HepG2 (cell line): ENCODE data around the gene SPIN1. TPM values are rescaled to one million over a fixed set of nuclear protein-coding genes. Genes with fewer than 3 reads are reported as not detected.

Experiments used
- AGO1 ChIP-seq: fragments of 200-400 bp; formaldehyde crosslinking; IDR thresholded peaks from 2 replicates; pipeline ENCODE4 v1.6.1; 2017; ENCODE audit warnings: mild to moderate bottlenecking, low read depth, low read length, moderate library complexity; ENCODE audit not compliant: poor library complexity, severe bottlenecking
- DMAP1 ChIP-seq: IDR thresholded peaks from 2 replicates; pipeline ENCODE4 v1.6.1; 2016
- GATAD2A ChIP-seq: IDR thresholded peaks from 2 replicates; pipeline ENCODE4 v1.6.1; 2016
- HMG20A ChIP-seq: IDR thresholded peaks from 2 replicates; pipeline ENCODE4 v1.6.1; 2016; ENCODE audit warnings: borderline replicate concordance
- HNRNPLL ChIP-seq: fragments of 200-400 bp; formaldehyde crosslinking; IDR thresholded peaks from 2 replicates; pipeline ENCODE4 v1.6.1; 2017; ENCODE audit warnings: mild to moderate bottlenecking, low read depth, low read length; ENCODE audit not compliant: poor library complexity, severe bottlenecking
- KMT2A ChIP-seq: sonication (generic); formaldehyde crosslinking; IDR thresholded peaks from 2 replicates; pipeline ENCODE4 v1.4.0; 2020; ENCODE audit warnings: missing genetic modification reagents
- NPAS2 ChIP-seq: sonication (generic); formaldehyde crosslinking; IDR thresholded peaks from 2 replicates; pipeline ENCODE4 v1.8.0; 2022; ENCODE audit warnings: mild to moderate bottlenecking, missing genetic modification reagents, borderline replicate concordance
- POGZ ChIP-seq: sonication (generic); formaldehyde crosslinking; IDR thresholded peaks from 2 replicates; pipeline ENCODE4 v1.4.0; 2020; ENCODE audit warnings: mild to moderate bottlenecking, missing genetic modification reagents
- RAD21 ChIP-seq: fragments of 450-650 bp; formaldehyde crosslinking; IDR thresholded peaks from 2 replicates; pipeline ENCODE4 v1.5.0; 2020; ENCODE audit warnings: mild to moderate bottlenecking
- RORA ChIP-seq: sonication (generic); formaldehyde crosslinking; IDR thresholded peaks from 2 replicates; pipeline ENCODE4 v1.5.0; 2020; ENCODE audit warnings: mild to moderate bottlenecking, missing genetic modification reagents, moderate library complexity
- SKI ChIP-seq: fragments of 450-650 bp; IDR thresholded peaks from one replicate; pipeline ENCODE4 v1.6.1; 2018; ENCODE audit warnings: mild to moderate bottlenecking; ENCODE audit not compliant: partially characterized antibody
- SMYD3 ChIP-seq: sonication (generic); formaldehyde crosslinking; IDR thresholded peaks from 2 replicates; pipeline ENCODE4 v1.8.1; 2023; ENCODE audit warnings: mild to moderate bottlenecking, missing genetic modification reagents
- SOX6 ChIP-seq, 2 experiments: fragments of 450-650 bp in 1 of 2; sonication (generic) in 1 of 2; formaldehyde crosslinking in 1 of 2; IDR thresholded peaks; 2 replicates each; pipeline versions ENCODE4 v1.4.0 to v1.6.1; 2017 to 2020; ENCODE audit warnings: antibody characterized with exemption in 1 of 2, mild to moderate bottlenecking in 1 of 2, missing genetic modification reagents in 1 of 2
- TBX2 ChIP-seq: sonication (generic); formaldehyde crosslinking; IDR thresholded peaks from 2 replicates; pipeline ENCODE4 v1.5.0; 2020; ENCODE audit warnings: missing genetic modification reagents, mild to moderate bottlenecking, borderline replicate concordance
- ZBTB7A ChIP-seq: sonication (generic); formaldehyde crosslinking; IDR thresholded peaks from 2 replicates; pipeline ENCODE4 v1.8.0; 2022; ENCODE audit warnings: mild to moderate bottlenecking, missing genetic modification reagents
- ZNF232 ChIP-seq: sonication (generic); formaldehyde crosslinking; IDR thresholded peaks from 2 replicates; pipeline ENCODE4 v1.4.0; 2020; ENCODE audit warnings: missing genetic modification reagents, borderline replicate concordance
- ZNF431 ChIP-seq: sonication (generic); formaldehyde crosslinking; IDR thresholded peaks from 2 replicates; pipeline ENCODE4 v1.9.0; 2022; ENCODE audit warnings: missing genetic modification reagents, low read depth, mild to moderate bottlenecking, borderline replicate concordance
- ZNF547 ChIP-seq: sonication (generic); formaldehyde crosslinking; IDR thresholded peaks from 2 replicates; pipeline ENCODE4 v1.5.1; 2020; ENCODE audit warnings: mild to moderate bottlenecking, missing genetic modification reagents
- polyA plus RNA-seq, 8 experiments: library from polyadenylated mRNA; depleted of rRNA in 3 of 8; stranded (reverse) in 7 of 8; unstranded in 1 of 8; fragments of >200 nt; fragmentation: Illumina TruSeq in 4 of 8; extraction: Trizol in 4 of 8; gene quantifications; 2 replicates each; pipeline versions ENCODE4 v1.2.1 to v1.2.3, GENCODE V29; 2011 to 2016; ENCODE audit warnings: low read depth in 4 of 8, missing spikeins in 1 of 8, mixed read lengths in 1 of 8; ENCODE audit not compliant: insufficient read depth in 1 of 8
- total RNA-seq, 5 experiments: library from RNA; depleted of rRNA; stranded (reverse); fragments of >200 nt; fragmentation: Illumina TruSeq; extraction: Trizol; gene quantifications; 2 replicates each; pipeline ENCODE4 v1.2.3, GENCODE V29; 2016; ENCODE audit warnings: low read depth in 1 of 5
- TF ChIP-seq, protein P1 (sequence below), 2 experiments: sonication (generic) in 1 of 2; formaldehyde crosslinking in 1 of 2; IDR thresholded peaks; 2 replicates each; pipeline versions ENCODE4 v1.4.0 to v1.6.1; 2018 to 2020; ENCODE audit warnings: missing genetic modification reagents in 2 of 2, borderline replicate concordance in 1 of 2, low read depth in 1 of 2, mild to moderate bottlenecking in 1 of 2, missing biosample characterization in 1 of 2
- TF ChIP-seq, protein P2 (sequence below): sonication (generic); formaldehyde crosslinking; IDR thresholded peaks from 2 replicates; pipeline ENCODE4 v1.4.0; 2020; ENCODE audit warnings: mild to moderate bottlenecking, missing genetic modification reagents

SPIN1 gene
- total and polyA plus RNA-seq, 2 of the 13 experiments (the other 11 are each of a cell fraction or from before 2014, with no cell fraction given), result 20.0 to 24.3 TPM

DNA sequence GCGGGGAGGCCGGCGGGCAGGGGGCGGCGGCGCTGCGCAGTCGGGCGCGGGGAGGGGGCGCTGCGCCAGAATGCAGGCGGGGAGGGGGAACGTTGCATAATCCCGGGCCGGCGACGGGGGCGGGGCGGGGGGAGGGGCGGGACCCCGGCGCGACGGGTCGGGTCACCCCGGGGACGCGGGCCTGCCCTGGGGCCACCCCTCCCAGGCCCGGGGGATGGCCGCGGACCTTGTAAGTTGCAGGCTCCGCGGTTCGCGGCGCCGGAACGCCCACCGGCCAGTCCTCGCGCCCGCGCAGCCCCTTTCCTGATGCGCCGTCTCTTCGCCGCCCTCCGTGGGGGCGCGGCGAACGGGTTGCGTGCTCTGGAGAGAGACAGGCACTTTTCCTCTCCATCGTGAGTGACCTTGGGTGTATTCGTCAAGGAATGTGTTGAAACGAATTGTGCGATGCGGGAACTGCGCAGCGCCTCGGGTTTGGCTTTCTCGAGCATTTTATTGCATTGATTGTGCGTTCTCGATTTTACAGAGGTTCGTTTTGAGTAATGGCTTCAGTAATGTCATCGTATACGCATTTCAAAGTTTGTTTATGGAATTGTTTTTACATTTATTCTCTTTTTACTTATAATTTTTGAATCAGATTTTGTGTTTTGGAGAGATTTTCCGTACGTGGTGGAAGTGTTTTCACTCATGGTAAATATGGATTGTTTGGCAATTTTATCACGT lies 802 bp downstream of the SPIN1 start (continued):
- TF ChIP-seq, protein P1, sequence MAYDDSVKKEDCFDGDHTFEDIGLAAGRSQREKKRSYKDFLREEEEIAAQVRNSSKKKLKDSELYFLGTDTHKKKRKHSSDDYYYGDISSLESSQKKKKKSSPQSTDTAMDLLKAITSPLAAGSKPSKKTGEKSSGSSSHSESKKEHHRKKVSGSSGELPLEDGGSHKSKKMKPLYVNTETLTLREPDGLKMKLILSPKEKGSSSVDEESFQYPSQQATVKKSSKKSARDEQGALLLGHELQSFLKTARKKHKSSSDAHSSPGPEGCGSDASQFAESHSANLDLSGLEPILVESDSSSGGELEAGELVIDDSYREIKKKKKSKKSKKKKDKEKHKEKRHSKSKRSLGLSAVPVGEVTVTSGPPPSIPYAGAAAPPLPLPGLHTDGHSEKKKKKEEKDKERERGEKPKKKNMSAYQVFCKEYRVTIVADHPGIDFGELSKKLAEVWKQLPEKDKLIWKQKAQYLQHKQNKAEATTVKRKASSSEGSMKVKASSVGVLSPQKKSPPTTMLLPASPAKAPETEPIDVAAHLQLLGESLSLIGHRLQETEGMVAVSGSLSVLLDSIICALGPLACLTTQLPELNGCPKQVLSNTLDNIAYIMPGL (CRISPR knock-in tag; IDR thresholded peaks at IDR 0.05; ENCODE audit: borderline replicate concordance in 1 of 2, low read depth in 1 of 2), result peak in 1 of 2 experiments; percentile 63; a peak in 1 of 4 replicates
- no peak for TF ChIP-seq SMYD3 (CRISPR knock-in tag)
- peak; percentile 87 for TF ChIP-seq KMT2A (CRISPR knock-in tag)
- TF ChIP-seq NPAS2 (CRISPR knock-in tag), result no peak
- peak; percentile 27; the same call in 1 of the 2 replicates for TF ChIP-seq TBX2
- peak; percentile 27; the same call in 1 of the 2 replicates for TF ChIP-seq POGZ (CRISPR knock-in tag)
- TF ChIP-seq SOX6 (IDR thresholded peaks at IDR 0.05), result no peak
- peak; percentile 26; the same call in 1 of the 2 replicates for TF ChIP-seq SOX6 (CRISPR knock-in tag; IDR thresholded peaks at IDR 0.05)
- peak; percentile 19; the same call in 1 of the 2 replicates for TF ChIP-seq DMAP1 (CRISPR knock-in tag)
- TF ChIP-seq SKI, result peak; percentile 69
- TF ChIP-seq HNRNPLL, result peak; percentile 83
- TF ChIP-seq ZBTB7A, result peak; percentile 83; the same call in 1 of the 2 replicates
- TF ChIP-seq AGO1, result peak; percentile 44
- no peak for TF ChIP-seq ZNF431 (CRISPR knock-in tag)
- TF ChIP-seq GATAD2A (CRISPR knock-in tag), result 0 out of 2 replicates have a peak, but pooled peaks have one; percentile 24
- no peak for TF ChIP-seq RAD21 (CRISPR knock-in tag)
- TF ChIP-seq RORA (CRISPR knock-in tag), result no peak
- peak; percentile 18; the same call in 1 of the 2 replicates for TF ChIP-seq HMG20A (CRISPR knock-in tag)
- TF ChIP-seq, protein P2, sequence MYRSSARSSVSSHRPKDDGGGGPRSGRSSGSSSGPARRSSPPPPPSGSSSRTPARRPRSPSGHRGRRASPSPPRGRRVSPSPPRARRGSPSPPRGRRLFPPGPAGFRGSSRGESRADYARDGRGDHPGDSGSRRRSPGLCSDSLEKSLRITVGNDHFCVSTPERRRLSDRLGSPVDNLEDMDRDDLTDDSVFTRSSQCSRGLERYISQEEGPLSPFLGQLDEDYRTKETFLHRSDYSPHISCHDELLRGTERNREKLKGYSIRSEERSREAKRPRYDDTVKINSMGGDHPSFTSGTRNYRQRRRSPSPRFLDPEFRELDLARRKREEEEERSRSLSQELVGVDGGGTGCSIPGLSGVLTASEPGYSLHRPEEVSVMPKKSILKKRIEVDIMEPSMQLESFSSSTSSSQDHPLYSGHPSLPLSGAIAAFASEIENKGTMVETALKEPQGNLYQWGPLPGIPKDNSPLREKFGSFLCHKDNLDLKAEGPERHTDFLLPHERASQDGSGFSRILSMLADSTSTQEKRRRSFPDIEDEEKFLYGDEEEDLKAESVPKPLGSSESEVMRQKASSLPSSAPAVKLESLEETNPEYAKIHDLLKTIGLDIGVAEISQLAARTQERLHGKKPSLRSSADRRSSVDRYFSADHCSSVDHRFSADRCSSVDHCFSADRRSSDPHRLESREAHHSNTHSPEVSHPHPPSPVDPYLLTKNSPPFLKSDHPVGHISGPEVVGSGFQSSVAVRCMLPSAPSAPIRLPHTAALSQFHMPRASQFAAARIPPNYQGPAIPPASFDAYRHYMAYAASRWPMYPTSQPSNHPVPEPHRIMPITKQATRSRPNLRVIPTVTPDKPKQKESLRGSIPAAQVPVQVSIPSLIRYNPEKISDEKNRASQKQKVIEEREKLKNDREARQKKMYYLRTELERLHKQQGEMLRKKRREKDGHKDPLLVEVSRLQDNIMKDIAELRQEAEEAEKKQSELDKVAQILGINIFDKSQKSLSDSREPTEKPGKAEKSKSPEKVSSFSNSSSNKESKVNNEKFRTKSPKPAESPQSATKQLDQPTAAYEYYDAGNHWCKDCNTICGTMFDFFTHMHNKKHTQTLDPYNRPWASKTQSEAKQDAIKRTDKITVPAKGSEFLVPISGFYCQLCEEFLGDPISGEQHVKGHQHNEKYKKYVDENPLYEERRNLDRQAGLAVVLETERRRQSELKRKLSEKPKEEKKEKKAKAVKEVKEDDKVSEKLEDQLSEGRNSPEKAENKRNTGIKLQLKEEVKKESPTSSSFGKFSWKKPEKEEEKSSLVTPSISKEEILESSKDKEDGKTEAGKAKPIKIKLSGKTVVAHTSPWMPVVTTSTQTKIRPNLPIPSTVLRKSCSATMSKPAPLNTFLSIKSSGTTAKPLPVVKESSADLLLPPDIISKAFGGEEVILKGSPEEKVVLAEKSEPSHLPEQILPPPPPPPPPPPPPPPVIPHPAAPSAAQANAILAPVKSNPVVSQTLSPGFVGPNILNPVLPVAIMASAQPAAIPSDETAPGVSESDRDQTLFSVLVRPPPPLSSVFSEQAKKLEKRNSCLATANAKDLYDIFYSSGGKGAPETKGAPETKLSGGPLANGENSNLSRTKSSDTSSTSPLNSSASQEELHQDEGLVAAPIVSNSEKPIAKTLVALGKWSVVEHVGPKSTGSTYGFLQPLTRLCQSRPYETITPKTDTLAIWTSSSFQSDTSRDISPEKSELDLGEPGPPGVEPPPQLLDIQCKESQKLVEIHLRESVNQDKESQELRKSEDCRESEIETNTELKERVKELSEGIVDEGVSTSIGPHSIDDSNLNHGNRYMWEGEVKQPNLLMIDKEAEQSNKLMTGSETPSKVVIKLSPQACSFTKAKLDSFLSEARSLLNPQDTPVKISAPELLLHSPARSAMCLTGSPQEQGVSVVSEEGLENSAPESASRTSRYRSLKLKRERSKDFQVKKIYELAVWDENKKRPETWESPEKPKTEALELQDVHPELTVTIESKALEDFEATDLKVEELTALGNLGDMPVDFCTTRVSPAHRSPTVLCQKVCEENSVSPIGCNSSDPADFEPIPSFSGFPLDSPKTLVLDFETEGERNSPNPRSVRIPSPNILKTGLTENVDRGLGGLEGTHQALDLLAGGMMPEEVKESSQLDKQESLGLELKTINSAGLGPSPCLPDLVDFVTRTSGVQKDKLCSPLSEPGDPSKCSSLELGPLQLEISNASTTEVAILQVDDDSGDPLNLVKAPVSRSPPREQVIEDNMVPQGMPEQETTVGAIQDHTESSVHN, result no peak
- TF ChIP-seq ZNF547 (CRISPR knock-in tag), result peak; percentile 30; the same call in 1 of the 2 replicates
- no peak; the same call in 1 of the 2 replicates for TF ChIP-seq ZNF232 (CRISPR knock-in tag)
